ENCODE measurements around the gene RFX5.
A peak's percentile ranks its signal among the peaks of the same experiment; 100 is the strongest.
"Not testable (repeated sequence)": the region's sequence is repeated elsewhere in the genome, so short reads cannot be mapped to it uniquely, and the experiment has no call there.

Gene RFX5

GRCh38 chr1:151369621-151370048 is 22.6 kb upstream of the RFX5 start:
- Histone ChIP-seq H3K36me3 (ENCODE audit: insufficient read depth, low read length) (no peaks in the 10 kb centered on the region), H3K9me3 (ENCODE audit: control insufficient read depth, insufficient read depth, low read length) (no peaks in the 10 kb centered on the region), H3K9ac (ENCODE audit: low read depth, low read length) (no peak overlapping the region), H3K4me1 (ENCODE audit: insufficient read depth, low read length) (peaks cover 7% of the 10 kb centered on the region; the same call in 1 of the 2 replicates)

- Histone ChIP-seq H3K36me3 (ENCODE audit: insufficient read depth, low read length) (no peaks in the 10 kb centered on the region), H3K4me1 (ENCODE audit: insufficient read depth, low read length) (peaks cover 7% of the 10 kb centered on the region; the same call in 1 of the 2 replicates), H3K9ac (ENCODE audit: low read depth, low read length) (no peak overlapping the region), H3K9me3 (ENCODE audit: control insufficient read depth, insufficient read depth, low read length) (no peaks in the 10 kb centered on the region)
These were observed 22.2 kb upstream of the RFX5 start for GRCh38 chr1:151369302-151369610.

GRCh38 chr1:151368393-151369301 is 21.6 kb upstream of the RFX5 start:
- no peaks in the 10 kb centered on the region for H3K9me3 ChIP-seq (ENCODE audit: control insufficient read depth, insufficient read depth, low read length)
- H3K9ac ChIP-seq (ENCODE audit: low read depth, low read length) = no peak overlapping the region
- H3K4me1 ChIP-seq (ENCODE audit: insufficient read depth, low read length) = peaks cover 7% of the 10 kb centered on the region; the same call in 1 of the 2 replicates
- no peaks in the 10 kb centered on the region for H3K36me3 ChIP-seq (ENCODE audit: insufficient read depth, low read length)

GRCh38 chr1:151367658-151368392 is 20.8 kb upstream of the RFX5 start:
- H3K9ac ChIP-seq (ENCODE audit: low read depth, low read length) = no peak overlapping the region
- H3K9me3 ChIP-seq (ENCODE audit: control insufficient read depth, insufficient read depth, low read length) = no peaks in the 10 kb centered on the region
- no peaks in the 10 kb centered on the region for H3K36me3 ChIP-seq (ENCODE audit: insufficient read depth, low read length)
- peaks cover 7% of the 10 kb centered on the region; the same call in 1 of the 2 replicates for H3K4me1 ChIP-seq (ENCODE audit: insufficient read depth, low read length)

- Histone ChIP-seq H3K9me3 (ENCODE audit: control insufficient read depth, insufficient read depth, low read length) (peaks cover 5% of the 10 kb centered on the region; the same call in 1 of the 2 replicates), H3K36me3 (ENCODE audit: insufficient read depth, low read length) (no peaks in the 10 kb centered on the region), H3K9ac (ENCODE audit: low read depth, low read length) (no peak overlapping the region), H3K4me1 (ENCODE audit: insufficient read depth, low read length) (no peaks in the 10 kb centered on the region)
These were observed 17.9 kb upstream of the RFX5 start for GRCh38 chr1:151364996-151365395.

- Histone ChIP-seq H3K9ac (ENCODE audit: low read depth, low read length) (no peak overlapping the region), H3K4me1 (ENCODE audit: insufficient read depth, low read length) (no peaks in the 10 kb centered on the region), H3K36me3 (ENCODE audit: insufficient read depth, low read length) (no peaks in the 10 kb centered on the region), H3K9me3 (ENCODE audit: control insufficient read depth, insufficient read depth, low read length) (peaks cover 5% of the 10 kb centered on the region; the same call in 1 of the 2 replicates)
These were observed 15.5 kb upstream of the RFX5 start for GRCh38 chr1:151362308-151363155.

GRCh38 chr1:151361883-151362282 is 14.8 kb upstream of the RFX5 start:
- H3K9ac ChIP-seq (ENCODE audit: low read depth, low read length) = no peak overlapping the region
- no peaks in the 10 kb centered on the region for H3K36me3 ChIP-seq (ENCODE audit: insufficient read depth, low read length)

GRCh38 chr1:151356696-151357095 is 9.6 kb upstream of the RFX5 start:
- no peaks in the 10 kb centered on the region; the same call in 1 of the 2 replicates for H3K9me3 ChIP-seq (ENCODE audit: control insufficient read depth, insufficient read depth, low read length)
- no peak overlapping the region for H3K9ac ChIP-seq (ENCODE audit: low read depth, low read length)
- no peaks in the 10 kb centered on the region for H3K36me3 ChIP-seq (ENCODE audit: insufficient read depth, low read length)
- H3K4me1 ChIP-seq (ENCODE audit: insufficient read depth, low read length) = no peaks in the 10 kb centered on the region

More at GRCh38 chr1:151361883-151362282, 14.8 kb upstream of the RFX5 start:
- peaks cover 5% of the 10 kb centered on the region; the same call in 1 of the 2 replicates for H3K9me3 ChIP-seq (ENCODE audit: control insufficient read depth, insufficient read depth, low read length)
- H3K4me1 ChIP-seq (ENCODE audit: insufficient read depth, low read length) = no peaks in the 10 kb centered on the region

- Histone ChIP-seq H3K4me1 (ENCODE audit: insufficient read depth, low read length) (0 out of 2 replicates have a peak, but pooled peaks cover 5% of the 10 kb centered on the region), H3K36me3 (ENCODE audit: insufficient read depth, low read length) (no peaks in the 10 kb centered on the region), H3K9ac (ENCODE audit: low read depth, low read length) (no peak overlapping the region), H3K9me3 (ENCODE audit: control insufficient read depth, insufficient read depth, low read length) (no peaks in the 10 kb centered on the region; the same call in 1 of the 2 replicates)
These were observed 5.1 kb upstream of the RFX5 start for GRCh38 chr1:151352021-151352718.

GRCh38 chr1:151350323-151350722 is 3.3 kb upstream of the RFX5 start:
- not testable (repeated sequence) for H3K36me3 ChIP-seq (ENCODE audit: insufficient read depth, low read length); H3K4me1 ChIP-seq (ENCODE audit: insufficient read depth, low read length); H3K9me3 ChIP-seq (ENCODE audit: control insufficient read depth, insufficient read depth, low read length); H3K9ac ChIP-seq (ENCODE audit: low read depth, low read length)

- Histone ChIP-seq H3K4me1 (ENCODE audit: insufficient read depth, low read length) (0 out of 2 replicates have a peak, but pooled peaks cover 5% of the 10 kb centered on the region), H3K36me3 (ENCODE audit: insufficient read depth, low read length) (peaks cover 10% of the 10 kb centered on the region; the same call in 1 of the 2 replicates), H3K9me3 (ENCODE audit: control insufficient read depth, insufficient read depth, low read length) (no peaks in the 10 kb centered on the region; the same call in 1 of the 2 replicates), H3K9ac (ENCODE audit: low read depth, low read length) (peak overlapping the region; percentile 96)
These were observed 633 bp upstream of the RFX5 start for GRCh38 chr1:151347523-151348246.

- Histone ChIP-seq H3K4me1 (ENCODE audit: insufficient read depth, low read length) (0 out of 2 replicates have a peak, but pooled peaks cover 5% of the 10 kb centered on the region), H3K9me3 (ENCODE audit: control insufficient read depth, insufficient read depth, low read length) (no peaks in the 10 kb centered on the region), H3K36me3 (ENCODE audit: insufficient read depth, low read length) (peaks cover 10% of the 10 kb centered on the region; the same call in 1 of the 2 replicates), H3K9ac (ENCODE audit: low read depth, low read length) (peak overlapping the region; percentile 96)
These were observed 827 bp downstream of the RFX5 start for GRCh38 chr1:151346082-151346768.
